ENCODE data around the gene PCDHGB4.
"Not testable (repeated sequence)": the region's sequence is repeated elsewhere in the genome, so short reads cannot be mapped to it uniquely, and the experiment has no call there.

PCDHGB4 gene

GRCh38 chr5:141430332-141431113 is 43.0 kb downstream of the PCDHGB4 start, which contains the start of gene PCDHGA12:
Gene PCDHGA12, plus strand, starts transcription at chr5:141430507. Its CDS starts 253 bp downstream, at chr5:141430760.
- no peaks in the 10 kb centered on the region for H3K79me2 ChIP-seq (ENCODE audit: control insufficient read depth, insufficient read depth, low read length)
- H3K27ac ChIP-seq (ENCODE audit: low read depth, low read length): no peak within 1 kb of the TSS
- H2BK5ac ChIP-seq (ENCODE audit: low read length): no peak within 1 kb of the TSS
- H3K18ac ChIP-seq (ENCODE audit: low read length): no peak within 1 kb of the TSS
- H3K56ac ChIP-seq (ENCODE audit: low read length): no peak within 1 kb of the TSS
- H3K4me2 ChIP-seq (ENCODE audit: low read length): no peak within 1 kb of the TSS
- no peak within 1 kb of the TSS for H2BK120ac ChIP-seq (ENCODE audit: low read depth, low read length)
- no peak within 1 kb of the TSS for H3K9ac ChIP-seq (ENCODE audit: low read length)
- no peaks in the 10 kb centered on the region for H3K79me1 ChIP-seq (ENCODE audit: low read length)
- no peaks in the 10 kb centered on the region for H3K27me3 ChIP-seq (ENCODE audit: insufficient read depth, low read length, poor library complexity)
- no peak within 1 kb of the TSS for H3K23ac ChIP-seq (ENCODE audit: low read length)
- no peaks in the 10 kb centered on the region for H3K4me1 ChIP-seq (ENCODE audit: control insufficient read depth, low read depth, low read length)
- H3K4ac ChIP-seq (ENCODE audit: low read depth, low read length): no peak within 1 kb of the TSS
- WGBS (ENCODE audit: extremely low coverage, insufficient coverage, low lambda C conversion rate): no CpG with 5 or more reads among the region's 33 CpGs
- H2AK5ac ChIP-seq (ENCODE audit: low read length): no peak within 1 kb of the TSS
- no peak within 1 kb of the TSS for H3K4me3 ChIP-seq (ENCODE audit: low read length)
- DNase-seq: no peak
- H2BK15ac ChIP-seq (replicated peaks; ENCODE audit: low read depth): no peak within 1 kb of the TSS
- H3K36me3 ChIP-seq (ENCODE audit: control insufficient read depth, insufficient read depth, low read length): no peaks in the 10 kb centered on the region
- no peak within 1 kb of the TSS for H4K8ac ChIP-seq (ENCODE audit: low read depth, low read length)
- no peak within 1 kb of the TSS for H4K5ac ChIP-seq (ENCODE audit: low read length)

GRCh38 chr5:141431286-141431685 is 43.8 kb downstream of the PCDHGB4 start:
- Histone ChIP-seq H3K56ac (ENCODE audit: low read length) (no peak overlapping the region), H3K27me3 (ENCODE audit: insufficient read depth, low read length, poor library complexity) (no peaks in the 10 kb centered on the region), H3K18ac (ENCODE audit: low read length) (no peak overlapping the region), H3K36me3 (ENCODE audit: control insufficient read depth, insufficient read depth, low read length) (no peaks in the 10 kb centered on the region), H2BK15ac (replicated peaks; ENCODE audit: low read depth) (no peak overlapping the region), H3K4me1 (ENCODE audit: control insufficient read depth, low read depth, low read length) (no peaks in the 10 kb centered on the region), H3K79me1 (ENCODE audit: low read length) (no peaks in the 10 kb centered on the region), H3K4me3 (ENCODE audit: low read length) (no peak overlapping the region), H4K5ac (ENCODE audit: low read length) (no peak overlapping the region), H3K23ac (ENCODE audit: low read length) (no peak overlapping the region), H3K27ac (ENCODE audit: low read depth, low read length) (no peak overlapping the region), H3K79me2 (ENCODE audit: control insufficient read depth, insufficient read depth, low read length) (no peaks in the 10 kb centered on the region), H2AK5ac (ENCODE audit: low read length) (no peak overlapping the region), H3K4me2 (ENCODE audit: low read length) (no peak overlapping the region), H2BK5ac (ENCODE audit: low read length) (no peak overlapping the region), H4K8ac (ENCODE audit: low read depth, low read length) (no peak overlapping the region), H3K9ac (ENCODE audit: low read length) (no peak overlapping the region), H3K4ac (ENCODE audit: low read depth, low read length) (no peak overlapping the region), H2BK120ac (ENCODE audit: low read depth, low read length) (no peak overlapping the region)
- WGBS (ENCODE audit: extremely low coverage, insufficient coverage, low lambda C conversion rate): no CpG with 5 or more reads among the region's 37 CpGs
- no peak for DNase-seq

- not testable (repeated sequence) for H3K56ac ChIP-seq (ENCODE audit: low read length); H4K8ac ChIP-seq (ENCODE audit: low read depth, low read length); H3K4me1 ChIP-seq (ENCODE audit: control insufficient read depth, low read depth, low read length); H3K27me3 ChIP-seq (ENCODE audit: insufficient read depth, low read length, poor library complexity); H3K18ac ChIP-seq (ENCODE audit: low read length); H3K4me2 ChIP-seq (ENCODE audit: low read length); H3K4me3 ChIP-seq (ENCODE audit: low read length); H3K27ac ChIP-seq (ENCODE audit: low read depth, low read length); H3K36me3 ChIP-seq (ENCODE audit: control insufficient read depth, insufficient read depth, low read length); H3K9ac ChIP-seq (ENCODE audit: low read length); H2BK15ac ChIP-seq (replicated peaks; ENCODE audit: low read depth); H3K4ac ChIP-seq (ENCODE audit: low read depth, low read length); DNase-seq; H2BK120ac ChIP-seq (ENCODE audit: low read depth, low read length); H3K79me1 ChIP-seq (ENCODE audit: low read length); H3K23ac ChIP-seq (ENCODE audit: low read length); H3K79me2 ChIP-seq (ENCODE audit: control insufficient read depth, insufficient read depth, low read length); H4K5ac ChIP-seq (ENCODE audit: low read length); H2AK5ac ChIP-seq (ENCODE audit: low read length); H2BK5ac ChIP-seq (ENCODE audit: low read length)
- WGBS (ENCODE audit: extremely low coverage, insufficient coverage, low lambda C conversion rate): no CpG with 5 or more reads among the region's 38 CpGs
Measured at GRCh38 chr5:141432308-141432707, 44.8 kb downstream of the PCDHGB4 start.

- H2BK120ac ChIP-seq (ENCODE audit: low read depth, low read length); DNase-seq; H3K4me1 ChIP-seq (ENCODE audit: control insufficient read depth, low read depth, low read length); H2BK5ac ChIP-seq (ENCODE audit: low read length); H3K56ac ChIP-seq (ENCODE audit: low read length); H2BK15ac ChIP-seq (replicated peaks; ENCODE audit: low read depth); H3K79me2 ChIP-seq (ENCODE audit: control insufficient read depth, insufficient read depth, low read length); H3K18ac ChIP-seq (ENCODE audit: low read length); H3K4ac ChIP-seq (ENCODE audit: low read depth, low read length); H3K23ac ChIP-seq (ENCODE audit: low read length); H3K79me1 ChIP-seq (ENCODE audit: low read length); H3K9ac ChIP-seq (ENCODE audit: low read length); H2AK5ac ChIP-seq (ENCODE audit: low read length); H3K27me3 ChIP-seq (ENCODE audit: insufficient read depth, low read length, poor library complexity); H4K8ac ChIP-seq (ENCODE audit: low read depth, low read length); H3K27ac ChIP-seq (ENCODE audit: low read depth, low read length); H3K36me3 ChIP-seq (ENCODE audit: control insufficient read depth, insufficient read depth, low read length); H3K4me3 ChIP-seq (ENCODE audit: low read length); H3K4me2 ChIP-seq (ENCODE audit: low read length); H4K5ac ChIP-seq (ENCODE audit: low read length): not testable (repeated sequence)
- WGBS (ENCODE audit: extremely low coverage, insufficient coverage, low lambda C conversion rate): no CpG with 5 or more reads among the region's 29 CpGs
Measured at GRCh38 chr5:141432726-141433125, 45.2 kb downstream of the PCDHGB4 start.

DNA sequence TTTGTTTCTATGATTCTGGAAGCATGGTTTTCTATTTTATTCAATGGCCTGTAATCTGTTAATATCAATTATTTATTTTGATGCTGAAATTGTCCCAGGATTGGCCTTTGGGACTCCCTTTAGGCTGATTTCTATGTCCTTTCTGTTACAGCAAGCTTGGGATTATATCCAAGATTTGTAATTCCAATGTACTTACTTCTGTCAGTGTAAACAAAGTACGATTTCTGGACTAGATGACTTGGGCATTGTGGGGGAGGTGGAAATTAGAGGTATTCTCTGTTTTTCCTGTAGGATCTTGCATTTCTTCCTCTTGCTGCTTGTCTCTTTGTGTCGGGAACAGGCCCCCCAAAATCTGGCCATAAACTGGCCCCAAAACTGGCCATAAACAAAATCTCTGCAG is 46.5 kb downstream of the PCDHGB4 start:
- Histone ChIP-seq H3K9ac (ENCODE audit: low read length) (no peak overlapping the region), H3K27ac (ENCODE audit: low read depth, low read length) (no peak overlapping the region), H3K23ac (ENCODE audit: low read length) (no peak overlapping the region), H4K5ac (ENCODE audit: low read length) (no peak overlapping the region), H3K36me3 (ENCODE audit: control insufficient read depth, insufficient read depth, low read length) (no peaks in the 10 kb centered on the region), H3K4me1 (ENCODE audit: control insufficient read depth, low read depth, low read length) (no peaks in the 10 kb centered on the region), H4K8ac (ENCODE audit: low read depth, low read length) (no peak overlapping the region), H2BK15ac (replicated peaks; ENCODE audit: low read depth) (no peak overlapping the region), H2BK120ac (ENCODE audit: low read depth, low read length) (no peak overlapping the region), H2BK5ac (ENCODE audit: low read length) (no peak overlapping the region), H3K4me3 (ENCODE audit: low read length) (no peak overlapping the region), H3K4ac (ENCODE audit: low read depth, low read length) (no peak overlapping the region), H3K79me1 (ENCODE audit: low read length) (no peaks in the 10 kb centered on the region), H3K27me3 (ENCODE audit: insufficient read depth, low read length, poor library complexity) (no peaks in the 10 kb centered on the region), H3K56ac (ENCODE audit: low read length) (no peak overlapping the region), H3K79me2 (ENCODE audit: control insufficient read depth, insufficient read depth, low read length) (no peaks in the 10 kb centered on the region), H3K18ac (ENCODE audit: low read length) (no peak overlapping the region), H3K4me2 (ENCODE audit: low read length) (no peak overlapping the region), H2AK5ac (ENCODE audit: low read length) (no peak overlapping the region)
- DNase-seq: no peak
- WGBS (ENCODE audit: extremely low coverage, insufficient coverage, low lambda C conversion rate): no CpG with 5 or more reads among the region's 2 CpGs

GRCh38 chr5:141437221-141437620 is 49.7 kb downstream of the PCDHGB4 start:
- Histone ChIP-seq H3K18ac (ENCODE audit: low read length) (no peak overlapping the region), H3K27me3 (ENCODE audit: insufficient read depth, low read length, poor library complexity) (no peaks in the 10 kb centered on the region), H2BK120ac (ENCODE audit: low read depth, low read length) (no peak overlapping the region), H3K4me3 (ENCODE audit: low read length) (no peak overlapping the region), H2BK5ac (ENCODE audit: low read length) (no peak overlapping the region), H3K27ac (ENCODE audit: low read depth, low read length) (no peak overlapping the region), H3K56ac (ENCODE audit: low read length) (no peak overlapping the region), H2BK15ac (replicated peaks; ENCODE audit: low read depth) (no peak overlapping the region), H3K9ac (ENCODE audit: low read length) (no peak overlapping the region), H4K8ac (ENCODE audit: low read depth, low read length) (no peak overlapping the region), H3K4ac (ENCODE audit: low read depth, low read length) (no peak overlapping the region), H2AK5ac (ENCODE audit: low read length) (no peak overlapping the region), H3K36me3 (ENCODE audit: control insufficient read depth, insufficient read depth, low read length) (no peaks in the 10 kb centered on the region), H3K79me1 (ENCODE audit: low read length) (no peaks in the 10 kb centered on the region), H4K5ac (ENCODE audit: low read length) (no peak overlapping the region), H3K4me2 (ENCODE audit: low read length) (no peak overlapping the region), H3K4me1 (ENCODE audit: control insufficient read depth, low read depth, low read length) (no peaks in the 10 kb centered on the region), H3K79me2 (ENCODE audit: control insufficient read depth, insufficient read depth, low read length) (no peaks in the 10 kb centered on the region), H3K23ac (ENCODE audit: low read length) (no peak overlapping the region)
- DNase-seq: no peak
- WGBS (ENCODE audit: extremely low coverage, insufficient coverage, low lambda C conversion rate): no CpG with 5 or more reads among the region's 2 CpGs
